ENCODE results near the gene ZNF286A.
"Not testable (repeated sequence)": the region's sequence is repeated elsewhere in the genome, so short reads cannot be mapped to it uniquely, and the experiment has no call there.

ZNF286A gene

GRCh38 chr17:15768865-15769533 lies 69.4 kb downstream of the ZNF286A start:
- H3K27me3 ChIP-seq (ENCODE audit: low read depth); H3K4me3 ChIP-seq; H3K9me3 ChIP-seq; DNase-seq (ENCODE audit: low spot score in 2 of 2); H3K36me3 ChIP-seq (replicated peaks); H3K4me1 ChIP-seq; in situ Hi-C loops (cut with MboI; ENCODE audit: low sequenced_read_pairs): not testable (repeated sequence)

All from HAP-1 (cell line).